Right lung (tissue), 10 donors: ENCODE measurements around the gene EXOC2. TPM values are rescaled to one million over a fixed set of nuclear protein-coding genes. Genes with fewer than 3 reads are reported as not detected.

Experiments
- DNase-seq, 2 donors: peaks; one replicate each; pipeline ENCODE4 v3.0.0-alpha.2; 2013
- long read RNA-seq, 8 donors: transcript quantifications; one replicate each; lab custom pipeline, GENCODE V29; 2026
- polyA plus RNA-seq, 5 donors: library from polyadenylated mRNA; unstranded; fragments of 120-200 nt; gene quantifications; one replicate each; pipeline versions ENCODE4 v1.2.1 to v1.2.3, GENCODE V29; 2013; ENCODE audit warnings: inconsistent platforms in 1 of 5, low replicate concordance in 1 of 5; ENCODE audit not compliant: insufficient read length in 5 of 5, insufficient read depth in 1 of 5

EXOC2 gene
- polyA plus RNA-seq: 10 to 100 TPM; 25.3 to 31.5 (median 28.4) TPM
- long read RNA-seq, donor 1: 0 reads
- long read RNA-seq, donor 2, full-length matches to known transcripts: 1 of 1 reads
- long read RNA-seq, donor 2, partial matches to known transcripts: 0 of 1 reads
- long read RNA-seq, donor 2, other reads (novel, unspliced or antisense): 0 of 1 reads
- long read RNA-seq, donor 3, full-length matches to known transcripts: 2 of 2 reads
- long read RNA-seq, donor 3, partial matches to known transcripts: 0 of 2 reads
- long read RNA-seq, donor 3, other reads (novel, unspliced or antisense): 0 of 2 reads
- long read RNA-seq, donor 4, full-length matches to known transcripts: 3 of 3 reads
- long read RNA-seq, donor 4, partial matches to known transcripts: 0 of 3 reads
- long read RNA-seq, donor 4, other reads (novel, unspliced or antisense): 0 of 3 reads
- long read RNA-seq, donor 5, full-length matches to known transcripts: 4 of 4 reads
- long read RNA-seq, donor 5, partial matches to known transcripts: 0 of 4 reads
- long read RNA-seq, donor 5, other reads (novel, unspliced or antisense): 0 of 4 reads
- long read RNA-seq, donor 6, full-length matches to known transcripts: 1 of 1 reads
- long read RNA-seq, donor 6, partial matches to known transcripts: 0 of 1 reads
- long read RNA-seq, donor 6, other reads (novel, unspliced or antisense): 0 of 1 reads
- long read RNA-seq, donor 7, full-length matches to known transcripts: 2 of 2 reads
- long read RNA-seq, donor 7, partial matches to known transcripts: 0 of 2 reads
- long read RNA-seq, donor 7, other reads (novel, unspliced or antisense): 0 of 2 reads
- long read RNA-seq, donor 8, full-length matches to known transcripts: 1 of 1 reads
- long read RNA-seq, donor 8, partial matches to known transcripts: 0 of 1 reads
- long read RNA-seq, donor 8, other reads (novel, unspliced or antisense): 0 of 1 reads

GRCh38 chr6:692858-693722 lies at the start of gene EXOC2:
Gene EXOC2 (minus strand): TSS chr6:693139. CDS start chr6:637818, 55,321 bp downstream.
- peak; percentile 74 to 81 for DNase-seq

DNA sequence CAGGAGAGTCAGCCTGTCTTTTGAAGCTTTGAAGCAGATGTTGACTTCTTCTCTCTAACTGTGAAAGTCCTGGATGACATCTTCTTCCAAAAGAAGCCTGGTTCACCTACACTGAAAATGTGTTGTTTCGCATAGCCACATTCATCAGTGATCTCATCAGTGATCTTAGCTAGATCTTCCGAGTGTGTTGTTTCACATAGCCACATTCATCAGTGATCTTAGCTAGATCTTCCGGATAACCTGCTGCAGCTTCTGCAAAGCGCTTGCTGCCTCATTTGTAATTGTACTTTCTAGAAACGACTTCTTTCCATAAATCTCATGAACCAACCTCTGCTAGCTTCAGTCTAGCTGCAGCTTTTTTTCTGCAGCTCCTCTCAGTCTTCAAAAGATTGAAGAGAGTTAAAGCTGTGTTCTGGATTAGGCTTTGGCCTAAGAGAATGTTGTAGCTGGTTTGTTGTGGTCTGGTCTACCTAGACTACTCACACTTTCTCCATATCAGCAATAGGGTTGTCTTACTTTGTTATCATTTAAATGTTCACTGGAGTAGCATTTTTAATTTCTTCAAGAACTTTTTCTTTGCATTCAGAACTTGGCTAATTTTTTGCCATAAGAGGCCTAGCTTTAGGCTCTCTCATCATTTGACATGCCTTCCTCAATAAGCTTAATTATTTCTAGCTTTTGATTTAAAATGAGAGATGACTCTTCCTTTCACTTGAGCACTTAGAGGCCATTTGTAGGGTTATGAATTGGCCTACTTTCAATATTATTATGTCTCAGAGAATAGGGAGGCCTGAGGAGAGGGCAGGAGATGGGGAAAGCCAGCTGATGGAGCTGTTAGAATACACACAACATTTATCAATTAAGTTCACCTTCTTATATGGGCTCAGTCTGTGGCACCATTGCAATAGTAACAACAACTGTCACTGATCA lies 48.7 kb upstream of the EXOC2 start:
- no peak for DNase-seq

- no peak for DNase-seq
Measured at GRCh38 chr6:736657-737446, 43.9 kb upstream of the EXOC2 start.

DNA sequence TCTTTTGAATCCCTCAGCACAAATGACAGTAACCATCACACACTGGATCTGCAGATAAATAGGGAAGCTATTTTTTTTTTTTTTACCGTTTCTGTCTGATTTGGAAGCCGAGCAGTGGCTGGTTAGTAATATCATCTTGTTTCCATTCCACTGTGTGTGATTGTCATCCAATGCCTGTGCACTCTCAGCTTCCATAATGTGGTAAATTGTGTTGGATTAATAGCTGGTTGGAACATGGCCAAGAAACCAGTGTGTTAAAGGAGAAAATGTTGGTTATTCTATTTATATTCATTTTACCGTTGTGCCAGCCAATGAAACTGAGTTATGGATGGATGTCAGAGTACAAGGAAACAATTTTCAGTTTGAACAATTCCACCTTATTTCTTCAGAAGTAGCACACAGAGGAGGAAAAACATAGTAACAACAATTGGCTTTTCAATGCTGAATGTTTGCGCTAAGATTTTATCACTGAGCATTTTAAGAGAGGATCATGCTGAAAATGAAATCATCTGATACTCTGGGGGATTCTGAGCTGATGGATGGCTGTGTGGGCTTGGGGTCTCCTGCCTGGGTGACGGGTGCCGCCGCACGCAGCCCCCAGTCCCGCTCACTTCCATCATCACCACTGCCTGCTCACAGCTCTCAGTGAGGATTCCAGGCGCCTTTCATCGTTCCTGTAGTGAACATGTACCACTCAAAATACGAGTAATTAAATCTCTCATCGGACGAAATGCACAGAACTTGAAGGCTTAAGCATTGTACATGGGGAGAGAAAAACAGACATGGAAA lies 40.7 kb upstream of the EXOC2 start:
- no peak for DNase-seq

GRCh38 chr6:731924-732323 lies 39.0 kb upstream of the EXOC2 start:
- DNase-seq: no peak

GRCh38 chr6:729606-730320 lies 36.8 kb upstream of the EXOC2 start:
- DNase-seq: no peak

- DNase-seq: no peak
Measured at GRCh38 chr6:727856-728255, 34.9 kb upstream of the EXOC2 start.

- no peak for DNase-seq
Measured at GRCh38 chr6:723540-723939, 30.6 kb upstream of the EXOC2 start.

DNA sequence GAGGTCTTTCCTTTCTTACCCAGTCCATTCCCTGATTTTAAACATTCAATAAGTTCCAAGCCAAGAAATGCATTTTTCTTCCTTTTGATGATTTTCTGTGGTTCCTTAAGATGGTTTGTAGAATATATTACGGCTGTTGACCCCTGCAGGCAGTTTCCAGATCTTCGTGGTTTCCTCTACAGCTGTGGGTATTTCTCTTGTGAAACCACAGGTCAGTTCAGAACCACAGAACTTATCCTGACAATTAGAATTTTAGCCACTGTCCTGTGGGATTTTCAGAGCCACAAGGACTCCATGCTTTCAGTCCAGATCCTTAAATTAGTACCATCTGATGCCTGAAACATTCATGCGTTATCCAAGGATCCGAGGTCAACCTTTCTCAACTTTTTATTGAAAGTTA lies 29.7 kb upstream of the EXOC2 start:
- DNase-seq: no peak

- peak; percentile 79 to 86 for DNase-seq
Measured at GRCh38 chr6:722077-722524, 29.2 kb upstream of the EXOC2 start.

DNA sequence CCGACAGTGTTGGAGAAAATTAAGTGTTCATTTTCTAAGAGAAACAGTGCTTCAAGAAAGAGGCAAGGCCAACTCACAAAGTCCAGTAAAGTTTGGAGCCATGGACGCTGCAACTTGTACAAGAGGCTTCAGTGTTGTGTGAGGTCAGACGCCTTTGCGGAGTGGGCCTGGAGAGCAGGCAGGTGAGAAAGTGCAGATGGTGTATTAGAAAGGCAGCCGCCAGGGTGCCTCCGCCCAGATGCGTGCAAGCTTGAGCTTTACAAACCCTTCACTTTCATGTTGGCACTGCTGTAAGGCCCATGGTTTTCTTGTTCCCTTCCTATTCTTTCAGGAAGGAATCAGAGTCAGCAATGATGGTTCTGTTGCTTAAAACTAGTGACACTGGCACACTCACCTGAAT lies 25.4 kb upstream of the EXOC2 start:
- DNase-seq: no peak

DNA sequence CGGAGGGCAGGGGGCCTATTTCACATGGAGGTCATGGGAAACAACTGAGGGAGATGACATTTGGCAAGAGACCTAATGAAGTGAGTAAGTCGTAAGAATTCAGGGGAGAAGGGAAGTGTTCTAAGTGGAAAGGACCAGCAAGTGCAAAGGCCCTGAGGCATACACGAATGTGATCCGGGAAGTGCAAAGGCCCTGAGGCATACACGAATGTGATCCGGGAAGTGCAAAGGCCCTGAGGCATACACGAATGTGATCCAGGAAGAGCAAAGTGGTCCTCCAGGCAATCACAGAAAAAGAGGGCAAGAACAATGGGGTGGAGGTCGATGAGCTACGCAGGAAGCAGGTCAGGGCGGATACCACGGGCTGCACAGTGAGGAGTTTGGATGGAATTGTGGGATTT lies 24.2 kb upstream of the EXOC2 start:
- DNase-seq: no peak

DNA sequence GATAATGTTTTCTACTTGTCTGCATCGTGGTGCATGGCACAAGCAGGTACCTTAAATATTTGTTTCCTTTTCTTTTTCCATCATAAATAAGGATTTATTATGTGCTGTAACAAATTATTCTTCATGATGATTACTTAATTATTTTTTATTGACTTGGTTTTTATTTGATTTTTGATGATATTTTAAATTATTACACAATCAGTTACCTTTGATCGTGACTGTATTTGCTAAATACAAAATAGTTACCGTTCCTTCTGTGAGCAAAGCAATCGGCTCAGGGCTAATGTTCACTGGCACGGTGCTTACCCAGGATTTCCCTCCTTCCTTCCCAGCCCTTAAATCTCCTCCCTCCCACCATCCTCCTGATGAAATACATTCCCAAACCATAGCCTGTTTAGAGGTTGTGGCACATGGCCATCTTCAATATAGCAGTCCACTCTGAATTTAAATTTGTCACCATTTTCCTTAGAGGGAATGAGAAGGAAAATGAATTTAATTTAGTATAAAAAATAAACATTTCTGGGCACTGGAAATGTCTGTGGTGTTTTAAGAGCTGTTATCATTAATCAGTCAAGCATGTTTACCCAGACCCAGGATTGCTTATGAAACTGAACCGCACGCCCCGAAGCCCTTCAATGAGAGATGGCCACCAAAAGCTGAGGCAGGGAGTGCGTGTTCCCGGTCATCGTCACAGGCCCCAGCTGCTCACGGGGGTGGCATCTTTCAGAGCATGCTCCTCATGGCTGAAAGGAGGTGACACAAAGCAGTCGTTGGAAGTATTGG lies 23.0 kb upstream of the EXOC2 start:
- no peak for DNase-seq

- DNase-seq: no peak
Measured at GRCh38 chr6:714100-714499, 21.2 kb upstream of the EXOC2 start.

DNA sequence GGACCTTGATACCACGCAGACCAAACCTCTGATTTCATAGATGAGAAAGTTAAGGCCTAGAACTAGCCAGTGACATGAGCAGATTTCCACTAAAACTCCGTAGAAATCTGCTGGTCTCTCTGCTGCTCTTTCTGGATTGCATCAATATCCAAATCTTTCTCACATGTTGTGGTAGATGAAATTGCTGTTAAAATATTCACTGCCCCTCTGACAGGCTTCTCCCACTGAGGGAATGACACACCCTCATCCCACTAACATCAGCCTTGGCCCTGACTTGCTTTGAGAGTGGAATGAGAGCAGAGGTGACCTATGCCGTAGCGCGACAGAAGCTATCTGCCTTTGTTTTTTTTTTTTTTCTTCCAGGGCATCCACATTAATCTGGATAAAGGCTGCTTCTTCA lies 20.4 kb upstream of the EXOC2 start:
- no peak for DNase-seq

DNA sequence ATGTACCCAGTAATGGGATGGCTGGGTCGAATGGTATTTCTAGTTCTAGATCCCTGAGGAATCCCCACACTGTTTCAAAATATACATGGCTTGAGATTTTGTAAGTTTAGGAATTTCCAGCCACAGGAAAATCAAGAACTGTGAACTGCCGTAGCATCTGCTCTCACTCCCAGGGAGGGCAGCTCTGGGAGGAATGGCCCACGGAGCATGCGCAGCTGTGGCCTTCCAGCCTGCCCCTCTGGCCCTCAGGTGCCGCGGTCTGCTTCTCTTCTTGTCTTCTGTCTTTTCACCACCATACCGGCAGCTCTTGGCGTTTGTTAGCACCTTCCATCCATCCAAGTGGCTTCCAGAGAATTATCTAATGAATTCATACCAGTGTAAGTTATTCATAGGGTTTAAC lies 19.9 kb upstream of the EXOC2 start:
- DNase-seq: no peak

GRCh38 chr6:711925-712324 lies 19.0 kb upstream of the EXOC2 start:
- no peak for DNase-seq
